ENCODE results near the gene TACC2. TPM values are rescaled to one million over a fixed set of nuclear protein-coding genes. Genes with fewer than 3 reads are reported as not detected.

TACC2 gene
- total RNA-seq, 1 donor from 2014 or later, result 37.6 TPM

GRCh38 chr10:122302315-122302714 is 313.4 kb downstream of the TACC2 start:
- peak overlapping the region in 1 of 3 donors; percentile 4 for H3K9ac ChIP-seq (ENCODE audit: low read depth in 1 of 3, low read length in 3 of 3)
- no peak overlapping the region for H3K4me3 ChIP-seq (ENCODE audit: low read length in 3 of 3)
- peaks cover 0 to 18% (median 13%) of the 10 kb centered on the region in 3 donors for H3K4me1 ChIP-seq (ENCODE audit: control insufficient read depth in 3 of 3, insufficient read depth in 3 of 3, low read length in 3 of 3)
- peaks cover 0 to 3% (median 0%) of the 10 kb centered on the region in 3 donors for H3K27me3 ChIP-seq (ENCODE audit: control insufficient read depth in 3 of 3, insufficient read depth in 3 of 3, low read length in 3 of 3)
- H3K9me3 ChIP-seq (ENCODE audit: control insufficient read depth in 3 of 3, low read length in 3 of 3), result peaks cover 0 to 3% (median 0%) of the 10 kb centered on the region in 3 donors
- H3K27ac ChIP-seq (ENCODE audit: low read depth, low read length), result peak overlapping the region; percentile 64
- H3K36me3 ChIP-seq (ENCODE audit: control insufficient read depth in 3 of 3, insufficient read depth in 3 of 3, low read length in 3 of 3), result no peaks in the 10 kb centered on the region

DNA sequence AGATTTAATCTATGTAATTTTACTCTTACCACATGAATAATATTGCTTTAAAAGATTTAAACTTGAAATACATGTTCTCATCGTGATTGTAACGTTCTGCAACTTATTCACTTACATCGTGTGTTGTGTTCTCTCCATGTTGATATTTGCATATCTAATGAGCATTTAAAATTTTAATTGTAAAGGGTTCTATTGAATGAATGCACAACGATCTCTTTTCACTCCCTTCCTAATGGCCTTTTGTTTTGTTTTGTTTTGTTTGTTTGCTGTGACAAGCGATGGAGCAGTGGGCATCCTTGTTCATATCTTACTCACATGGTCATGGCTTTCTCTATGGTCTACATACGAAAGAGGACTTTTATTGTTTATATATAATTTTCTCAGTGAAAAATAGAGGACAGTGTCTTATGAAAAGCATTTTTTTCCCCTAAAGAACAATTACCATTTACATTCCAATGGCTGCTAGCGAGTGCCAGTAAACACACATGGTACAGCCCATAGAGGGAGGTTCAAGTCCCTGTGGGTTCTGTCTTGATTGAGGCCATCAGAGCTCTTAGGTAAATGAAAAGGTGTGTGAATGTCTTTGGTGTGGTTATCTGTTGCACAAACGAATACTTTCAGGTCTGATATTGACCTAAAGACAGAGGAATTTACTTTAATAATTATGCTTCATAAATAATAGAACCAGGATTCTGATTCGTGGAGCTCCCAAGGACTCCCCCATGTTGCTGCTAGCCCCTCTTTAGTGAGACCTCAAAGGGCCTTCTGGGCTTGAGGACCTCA is 314.5 kb downstream of the TACC2 start:
- peaks cover 0 to under 1% (median 0%) of the 10 kb centered on the region in 3 donors for H3K27me3 ChIP-seq (ENCODE audit: control insufficient read depth in 3 of 3, insufficient read depth in 3 of 3, low read length in 3 of 3)
- no peak overlapping the region for H3K27ac ChIP-seq (ENCODE audit: low read depth, low read length)
- peaks cover 0 to 3% (median 0%) of the 10 kb centered on the region in 3 donors for H3K9me3 ChIP-seq (ENCODE audit: control insufficient read depth in 3 of 3, low read length in 3 of 3)
- H3K4me3 ChIP-seq (ENCODE audit: low read length in 3 of 3), result no peak overlapping the region
- H3K36me3 ChIP-seq (ENCODE audit: control insufficient read depth in 3 of 3, insufficient read depth in 3 of 3, low read length in 3 of 3), result no peaks in the 10 kb centered on the region
- H3K9ac ChIP-seq (ENCODE audit: low read depth in 1 of 3, low read length in 3 of 3), result no peak overlapping the region
- H3K4me1 ChIP-seq (ENCODE audit: control insufficient read depth in 3 of 3, insufficient read depth in 3 of 3, low read length in 3 of 3), result peaks cover 5 to 30% (median 19%) of the 10 kb centered on the region in 3 donors

Small RNAs within 50 kb of the gene (small RNA-seq; reads per million reads assigned to genes)
- gene RF02219, result not detected

Other genes starting within 250 kb of the TACC2 start
- gene ATE1, start 61.1 kb upstream of the TACC2 start, total RNA-seq, result 30.3 TPM
- gene NSMCE4A, start 13.9 kb upstream of the TACC2 start, total RNA-seq, result 31.3 TPM